Measurements from ENCODE around the gene C2CD4D. TPM values are rescaled to one million over a fixed set of nuclear protein-coding genes. Genes with fewer than 3 reads are reported as not detected.

The C2CD4D gene
- total RNA-seq, 1 donor from 2014 or later = not detected

GRCh38 chr1:151837197-151837596, 2.4 kb downstream of the C2CD4D start:
- intact Hi-C loops (cut with micrococcal nuclease) = loop anchor here (2.0 to 10.0 kb wide), 5 partner anchors 162 to 640 kb away; partner anchors contain the start of genes PIP5K1A and POGZ
- ChIA-PET CTCF (interaction anchor here (0.7 to 1.4 kb wide), 8 partner anchors 44 to 737 kb away, joined by 3 to 6 read pairs (median 4); no protein-coding TSS in a partner anchor), POLR2A (interaction anchor here (0.5 to 1.0 kb wide), 2 partner anchors 47 to 398 kb away, joined by 3 read pairs; partner anchors contain the start of gene TDRKH)
- no peaks in the 10 kb centered on the region for H3K9me3 Mint-ChIP-seq
- H3K4me3 Mint-ChIP-seq = peak overlapping the region; percentile 80
- peaks cover 3% of the 10 kb centered on the region for H3K27me3 Mint-ChIP-seq
- TF ChIP-seq, protein P1, sequence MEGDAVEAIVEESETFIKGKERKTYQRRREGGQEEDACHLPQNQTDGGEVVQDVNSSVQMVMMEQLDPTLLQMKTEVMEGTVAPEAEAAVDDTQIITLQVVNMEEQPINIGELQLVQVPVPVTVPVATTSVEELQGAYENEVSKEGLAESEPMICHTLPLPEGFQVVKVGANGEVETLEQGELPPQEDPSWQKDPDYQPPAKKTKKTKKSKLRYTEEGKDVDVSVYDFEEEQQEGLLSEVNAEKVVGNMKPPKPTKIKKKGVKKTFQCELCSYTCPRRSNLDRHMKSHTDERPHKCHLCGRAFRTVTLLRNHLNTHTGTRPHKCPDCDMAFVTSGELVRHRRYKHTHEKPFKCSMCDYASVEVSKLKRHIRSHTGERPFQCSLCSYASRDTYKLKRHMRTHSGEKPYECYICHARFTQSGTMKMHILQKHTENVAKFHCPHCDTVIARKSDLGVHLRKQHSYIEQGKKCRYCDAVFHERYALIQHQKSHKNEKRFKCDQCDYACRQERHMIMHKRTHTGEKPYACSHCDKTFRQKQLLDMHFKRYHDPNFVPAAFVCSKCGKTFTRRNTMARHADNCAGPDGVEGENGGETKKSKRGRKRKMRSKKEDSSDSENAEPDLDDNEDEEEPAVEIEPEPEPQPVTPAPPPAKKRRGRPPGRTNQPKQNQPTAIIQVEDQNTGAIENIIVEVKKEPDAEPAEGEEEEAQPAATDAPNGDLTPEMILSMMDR (IDR thresholded peaks at IDR 0.05) = no peak
- peaks cover 36% of the 10 kb centered on the region for H3K4me1 Mint-ChIP-seq
- no peak overlapping the region for H3K27ac Mint-ChIP-seq
- no peaks in the 10 kb centered on the region for H3K36me3 Mint-ChIP-seq (ENCODE audit: low read depth)
- ATAC-seq (ENCODE audit: low read depth) (no peak), DNase-seq (no peak)

GRCh38 chr1:151835596-151835995, 4.0 kb downstream of the C2CD4D start:
- Mint-ChIP-seq H3K36me3 (ENCODE audit: low read depth) (no peaks in the 10 kb centered on the region), H3K9me3 (no peaks in the 10 kb centered on the region), H3K27me3 (peaks cover 3% of the 10 kb centered on the region), H3K4me1 (peaks cover 32% of the 10 kb centered on the region), H3K4me3 (no peak overlapping the region), H3K27ac (no peak overlapping the region)
- intact Hi-C loops (cut with micrococcal nuclease) = loop anchor here (5.0 to 10.0 kb wide), 4 partner anchors 161 to 638 kb away; partner anchors contain the start of genes PIP5K1A and POGZ
- ChIA-PET POLR2A (no interaction called here), CTCF (interaction anchor here (0.9 to 1.4 kb wide), 8 partner anchors 36 to 522 kb away, joined by 3 to 6 read pairs (median 4); no protein-coding TSS in a partner anchor)
- no peak for DNase-seq
- ATAC-seq (ENCODE audit: low read depth) = no peak
- TF ChIP-seq, protein P1 (IDR thresholded peaks at IDR 0.05) = no peak

GRCh38 chr1:151834239-151834638, 5.4 kb downstream of the C2CD4D start:
- H3K36me3 Mint-ChIP-seq (ENCODE audit: low read depth) = no peaks in the 10 kb centered on the region
- no peak for ATAC-seq (ENCODE audit: low read depth)
- no peaks in the 10 kb centered on the region for H3K9me3 Mint-ChIP-seq
- intact Hi-C loops (cut with micrococcal nuclease) = loop anchor here (10.0 kb wide), 1 partner anchor 159 kb away; no protein-coding TSS in a partner anchor
- peaks cover 21% of the 10 kb centered on the region for H3K4me1 Mint-ChIP-seq
- H3K4me3 Mint-ChIP-seq = no peak overlapping the region
- ChIA-PET CTCF (interaction anchor here (0.6 to 0.9 kb wide), 2 partner anchors 241 to 728 kb away, joined by 3 read pairs; no protein-coding TSS in a partner anchor), POLR2A (interaction anchor here (0.6 kb wide), 1 partner anchor 509 kb away, joined by 7 read pairs; no protein-coding TSS in a partner anchor)
- no peak overlapping the region for H3K27ac Mint-ChIP-seq
- H3K27me3 Mint-ChIP-seq = peaks cover 9% of the 10 kb centered on the region
- TF ChIP-seq, protein P1 (IDR thresholded peaks at IDR 0.05) = no peak
- no peak for DNase-seq

DNA sequence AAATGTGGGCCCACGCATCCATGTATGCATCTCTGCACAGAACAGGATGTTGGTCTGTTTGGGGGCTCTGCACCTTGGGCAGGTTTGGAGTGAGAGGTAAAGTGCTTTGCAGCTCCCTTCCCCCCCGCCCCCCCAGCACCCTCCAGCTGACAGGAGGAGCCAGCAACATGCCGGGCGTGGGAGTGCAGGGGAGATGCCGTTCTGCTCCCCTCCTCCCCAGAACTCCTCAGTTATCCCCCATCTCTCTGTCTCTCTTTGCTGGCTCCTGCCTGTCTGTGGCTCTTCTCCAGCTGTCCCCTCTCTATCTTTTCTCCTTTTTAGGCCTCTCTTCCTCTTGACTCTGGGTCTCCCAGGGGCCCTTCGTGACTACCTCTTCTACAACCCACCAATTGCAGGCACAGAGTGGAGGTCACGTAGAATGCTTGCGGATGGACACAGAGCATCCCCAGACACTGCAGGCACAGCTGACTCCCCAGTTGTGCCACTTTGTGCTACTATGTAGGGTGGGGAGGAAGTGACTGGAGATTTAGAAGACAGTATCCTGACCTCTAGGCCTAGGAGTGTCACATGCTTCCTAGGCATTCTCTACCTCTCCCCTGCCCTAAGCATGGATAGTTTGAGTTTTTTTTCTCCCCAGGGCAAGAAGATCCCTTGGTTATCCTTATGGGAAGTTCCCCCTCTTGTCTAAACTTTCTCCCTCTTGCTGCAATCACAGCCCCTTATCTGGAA, 6.3 kb downstream of the C2CD4D start:
- H3K27ac Mint-ChIP-seq = no peak overlapping the region
- ATAC-seq (ENCODE audit: low read depth) (no peak), DNase-seq (no peak)
- POLR2A ChIA-PET = no interaction called here
- no peak overlapping the region for H3K4me3 Mint-ChIP-seq
- H3K4me1 Mint-ChIP-seq = peaks cover 21% of the 10 kb centered on the region
- TF ChIP-seq, protein P1 (IDR thresholded peaks at IDR 0.05) = no peak
- H3K27me3 Mint-ChIP-seq = peaks cover 12% of the 10 kb centered on the region
- intact Hi-C loops (cut with micrococcal nuclease) = loop anchor here (10.0 kb wide), 1 partner anchor 159 kb away; no protein-coding TSS in a partner anchor
- H3K9me3 Mint-ChIP-seq = no peaks in the 10 kb centered on the region
- no peaks in the 10 kb centered on the region for H3K36me3 Mint-ChIP-seq (ENCODE audit: low read depth)
- CTCF ChIA-PET = no interaction called here

- intact Hi-C loops (cut with micrococcal nuclease) = loop anchor here (10.0 kb wide), 1 partner anchor 158 kb away; no protein-coding TSS in a partner anchor
- TF ChIP-seq, protein P1 (IDR thresholded peaks at IDR 0.05) = no peak
- peaks cover 13% of the 10 kb centered on the region for H3K27me3 Mint-ChIP-seq
These were observed 7.2 kb downstream of the C2CD4D start for GRCh38 chr1:151832318-151832980.

More at GRCh38 chr1:151832318-151832980, 7.2 kb downstream of the C2CD4D start:
- POLR2A ChIA-PET = no interaction called here
- no peak for DNase-seq
- Mint-ChIP-seq H3K9me3 (no peaks in the 10 kb centered on the region), H3K27ac (no peak overlapping the region), H3K4me1 (peaks cover 17% of the 10 kb centered on the region), H3K36me3 (ENCODE audit: low read depth) (no peaks in the 10 kb centered on the region), H3K4me3 (no peak overlapping the region)
- CTCF ChIA-PET = no interaction called here
- no peak for ATAC-seq (ENCODE audit: low read depth)
